ENCODE data around the gene BBS12.

- TF ChIP-seq, protein P1, sequence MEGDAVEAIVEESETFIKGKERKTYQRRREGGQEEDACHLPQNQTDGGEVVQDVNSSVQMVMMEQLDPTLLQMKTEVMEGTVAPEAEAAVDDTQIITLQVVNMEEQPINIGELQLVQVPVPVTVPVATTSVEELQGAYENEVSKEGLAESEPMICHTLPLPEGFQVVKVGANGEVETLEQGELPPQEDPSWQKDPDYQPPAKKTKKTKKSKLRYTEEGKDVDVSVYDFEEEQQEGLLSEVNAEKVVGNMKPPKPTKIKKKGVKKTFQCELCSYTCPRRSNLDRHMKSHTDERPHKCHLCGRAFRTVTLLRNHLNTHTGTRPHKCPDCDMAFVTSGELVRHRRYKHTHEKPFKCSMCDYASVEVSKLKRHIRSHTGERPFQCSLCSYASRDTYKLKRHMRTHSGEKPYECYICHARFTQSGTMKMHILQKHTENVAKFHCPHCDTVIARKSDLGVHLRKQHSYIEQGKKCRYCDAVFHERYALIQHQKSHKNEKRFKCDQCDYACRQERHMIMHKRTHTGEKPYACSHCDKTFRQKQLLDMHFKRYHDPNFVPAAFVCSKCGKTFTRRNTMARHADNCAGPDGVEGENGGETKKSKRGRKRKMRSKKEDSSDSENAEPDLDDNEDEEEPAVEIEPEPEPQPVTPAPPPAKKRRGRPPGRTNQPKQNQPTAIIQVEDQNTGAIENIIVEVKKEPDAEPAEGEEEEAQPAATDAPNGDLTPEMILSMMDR (IDR thresholded peaks at IDR 0.05; ENCODE audit: poor library complexity) = no peak
- TF ChIP-seq EZH2 (IDR thresholded peaks at IDR 0.05; ENCODE audit: borderline replicate concordance) (no peak), EZH2phosphoT487 (IDR thresholded peaks at IDR 0.05; ENCODE audit: low read depth, severe bottlenecking, unreplicated experiment) (no peak)
Measured at GRCh38 chr4:122688529-122689140, 43.9 kb upstream of the BBS12 start.
